ENCODE measurements around the gene ZSCAN31.
"Not testable (repeated sequence)": the region's sequence is repeated elsewhere in the genome, so short reads cannot be mapped to it uniquely, and the experiment has no call there.

GRCh38 chr6:28306363-28306762, 29.6 kb downstream of the ZSCAN31 start:
- TF ChIP-seq ERG (CRISPR knock-in tag; IDR thresholded peaks at IDR 0.05); CTCF (IDR thresholded peaks at IDR 0.05); JUN (CRISPR knock-in tag; IDR thresholded peaks at IDR 0.05); ATF2 (CRISPR knock-in tag; IDR thresholded peaks at IDR 0.05; ENCODE audit: borderline replicate concordance, low read depth): not testable (repeated sequence)

Data from WTC11 (cell line).